IMR-90 (cell line): ENCODE data around the gene EYS. TPM values are rescaled to one million over a fixed set of nuclear protein-coding genes. Genes with fewer than 3 reads are reported as not detected.
A peak's percentile ranks its signal among the peaks of the same experiment; 100 is the strongest.

ENCODE experiments used
- ATAC-seq: fragments of 200-7000 bp; cut with Tn5 transposase; 2 replicates; pipeline ENCODE4 v1.9.1; 2020; ENCODE audit warnings: low read depth, mild to moderate bottlenecking, moderate library complexity
- BruUV-seq: library from RNA; stranded (reverse); fragments of 400-500 nt; replicated peaks from 2 replicates; lab custom pipeline; 2021; lab: Mats Ljungman, UMichigan
- CTCF ChIA-PET: fragments of 300-600 bp; formaldehyde crosslinking; extraction: SDS; loops from one replicate; lab custom pipeline; 2021; ENCODE audit warnings: antibody characterized with exemption; lab: Yijun Ruan, JAX
- POLR2A ChIA-PET: fragments of 300-600 bp; sonication (Branson Sonifier 250); formaldehyde crosslinking; loops from one replicate; lab custom pipeline; 2022; ENCODE audit warnings: antibody characterized with exemption; ENCODE audit not compliant: unreplicated experiment; lab: Charles Lee
- DNase-seq: peaks from one replicate; pipeline ENCODE4 v3.0.0; 2013
- H2AFZ ChIP-seq: replicated peaks from 2 replicates; pipeline ENCODE3; 2013; ENCODE audit warnings: low read length, mild to moderate bottlenecking; ENCODE audit not compliant: poor library complexity
- H2AK5ac ChIP-seq: 2 replicates; pipeline ENCODE4 v1.6.1; 2013; ENCODE audit warnings: low read depth, low read length, inconsistent platforms
- H2AK9ac ChIP-seq: replicated peaks from 2 replicates; pipeline ENCODE3; 2013; ENCODE audit warnings: mild to moderate bottlenecking, low read depth, low read length, moderate library complexity; ENCODE audit not compliant: poor library complexity
- H2BK120ac ChIP-seq: 2 replicates; pipeline ENCODE4 v1.6.1; 2013; ENCODE audit warnings: low read depth, low read length, inconsistent platforms
- H2BK15ac ChIP-seq: 3 replicates; pipeline ENCODE4 v1.6.1; 2013; ENCODE audit warnings: low read depth, low read length, inconsistent platforms
- H2BK20ac ChIP-seq: 2 replicates; pipeline ENCODE4 v1.6.1; 2013; ENCODE audit warnings: low read depth, mild to moderate bottlenecking, inconsistent platforms, low read length, moderate library complexity
- H2BK5ac ChIP-seq: 2 replicates; pipeline ENCODE4 v1.6.1; 2013; ENCODE audit warnings: mild to moderate bottlenecking, low read depth, low read length, inconsistent platforms; ENCODE audit not compliant: poor library complexity, severe bottlenecking
- H3K14ac ChIP-seq: replicated peaks from 2 replicates; pipeline ENCODE4 v1.6.1; 2013; ENCODE audit warnings: low read depth, low read length, inconsistent platforms
- H3K18ac ChIP-seq: 2 replicates; pipeline ENCODE4 v1.6.1; 2013; ENCODE audit warnings: low read depth, low read length, control low read depth
- H3K23ac ChIP-seq: 2 replicates; pipeline ENCODE4 v1.6.1; 2013; ENCODE audit warnings: low read depth, low read length, inconsistent platforms
- H3K27ac ChIP-seq: 2 replicates; pipeline ENCODE4 v1.5.1; 2013; ENCODE audit warnings: mild to moderate bottlenecking, control low read depth, low read length; ENCODE audit not compliant: insufficient read depth
- H3K27me3 ChIP-seq: 2 replicates; pipeline ENCODE4 v1.6.1; 2013; ENCODE audit warnings: low read length; ENCODE audit not compliant: control insufficient read depth, insufficient read depth
- H3K36me3 ChIP-seq: 2 replicates; pipeline ENCODE4 v1.6.1; 2013; ENCODE audit warnings: low read length, mixed read lengths; ENCODE audit not compliant: control insufficient read depth, insufficient read depth
- H3K4ac ChIP-seq: 2 replicates; pipeline ENCODE4 v1.6.1; 2013; ENCODE audit warnings: low read depth, low read length, inconsistent platforms
- H3K4me1 ChIP-seq: 2 replicates; pipeline ENCODE4 v1.6.1; 2013; ENCODE audit warnings: low read length, mixed read lengths; ENCODE audit not compliant: control insufficient read depth, insufficient read depth
- H3K4me2 ChIP-seq: 2 replicates; pipeline ENCODE4 v1.6.1; 2013; ENCODE audit warnings: low read depth, mild to moderate bottlenecking, control low read depth, low read length, moderate library complexity
- H3K4me3 ChIP-seq: 2 replicates; pipeline ENCODE4 v1.5.1; 2013; ENCODE audit warnings: low read depth, mild to moderate bottlenecking, control low read depth, low read length, moderate library complexity; ENCODE audit not compliant: insufficient read depth
- H3K56ac ChIP-seq: 2 replicates; pipeline ENCODE4 v1.6.1; 2013; ENCODE audit warnings: low read length, inconsistent platforms; ENCODE audit not compliant: insufficient read depth; ENCODE audit errors: extremely low read depth
- H3K79me1 ChIP-seq, 2 experiments: 2 replicates each; pipeline ENCODE4 v1.6.1; 2013; ENCODE audit warnings: low read length in 2 of 2, inconsistent platforms in 1 of 2, low read depth in 1 of 2
- H3K9ac ChIP-seq: 2 replicates; pipeline ENCODE4 v1.6.1; 2013; ENCODE audit warnings: low read depth, low read length, control low read depth
- H3K9me1 ChIP-seq: 2 replicates; pipeline ENCODE4 v1.6.1; 2013; ENCODE audit warnings: low read length, inconsistent platforms; ENCODE audit not compliant: insufficient read depth
- H3K9me3 ChIP-seq: 2 replicates; pipeline ENCODE4 v1.6.1; 2013; ENCODE audit warnings: low read length; ENCODE audit not compliant: control insufficient read depth, insufficient read depth
- H4K20me1 ChIP-seq: 2 replicates; pipeline ENCODE4 v1.6.1; 2013; ENCODE audit warnings: low read length, inconsistent platforms; ENCODE audit not compliant: insufficient read depth
- H4K5ac ChIP-seq: 2 replicates; pipeline ENCODE4 v1.6.1; 2013; ENCODE audit warnings: mild to moderate bottlenecking, low read depth, low read length, control low read depth
- H4K8ac ChIP-seq, 2 experiments: 2 replicates each; pipeline ENCODE4 v1.6.1; 2013; ENCODE audit warnings: low read depth in 2 of 2, low read length in 2 of 2, control low read depth in 1 of 2, inconsistent platforms in 1 of 2
- H4K91ac ChIP-seq: 2 replicates; pipeline ENCODE4 v1.6.1; 2013; ENCODE audit warnings: low read depth, low read length, inconsistent platforms; ENCODE audit not compliant: insufficient read depth
- BHLHE40 ChIP-seq: fragments of 150-350 bp; IDR thresholded peaks from 2 replicates; pipeline ENCODE4 v1.6.1; 2016; ENCODE audit warnings: mild to moderate bottlenecking, low read depth, low read length
- CEBPB ChIP-seq: IDR thresholded peaks from 2 replicates; pipeline ENCODE4 v1.6.1; 2012; ENCODE audit warnings: low read depth, low read length, improper control_type of control experiment
- CHD1 ChIP-seq: IDR thresholded peaks from 2 replicates; pipeline ENCODE4 v1.6.1; 2012; ENCODE audit warnings: low read depth, low read length, improper control_type of control experiment
- POLR2A ChIP-seq: IDR thresholded peaks from 2 replicates; pipeline ENCODE4 v1.6.1; 2012; ENCODE audit warnings: mild to moderate bottlenecking, low read depth, low read length
- RAD21 ChIP-seq: IDR thresholded peaks from 2 replicates; pipeline ENCODE4 v1.6.1; 2012; ENCODE audit warnings: low read length, improper control_type of control experiment
- RFX5 ChIP-seq: IDR thresholded peaks from 2 replicates; pipeline ENCODE4 v1.8.0; 2012; ENCODE audit warnings: low read depth, mild to moderate bottlenecking, low read length, moderate library complexity
- SMC3 ChIP-seq: fragments of 150-350 bp; IDR thresholded peaks from 2 replicates; pipeline ENCODE4 v1.6.1; 2016; ENCODE audit warnings: low read depth, mild to moderate bottlenecking, antibody characterized with exemption, low read length, moderate library complexity
- USF2 ChIP-seq: fragments of 150-350 bp; IDR thresholded peaks from 2 replicates; pipeline ENCODE4 v1.6.1; 2017; ENCODE audit warnings: mild to moderate bottlenecking, antibody characterized with exemption, low read length, low read depth
- WGBS, 2 experiments: methylation state at CpG; one replicate each; pipeline versions ENCODE4 v1.1.5 to v1.1.7; 2013; ENCODE audit warnings: missing lambda C conversion rate in 2 of 2; ENCODE audit not compliant: insufficient read length in 1 of 2; ENCODE audit errors: extremely low coverage in 2 of 2; 5-methylcytosine and 5-hydroxymethylcytosine counted together
- dilution Hi-C: fragments of 300-500 bp; cut with HindIII; formaldehyde crosslinking; loops from one replicate; pipeline ENCODE4 v1.14.3; 2018; ENCODE audit warnings: low sequenced_read_pairs; ENCODE audit not compliant: unreplicated experiment
- in situ Hi-C: fragments of 300-500 bp; cut with MboI; formaldehyde crosslinking; loops from 3 replicates; pipeline ENCODE4 v1.14.3; 2019; ENCODE audit warnings: low sequenced_read_pairs, inconsistent platforms, mixed read lengths
- intact Hi-C: fragments of 100-400 bp; cut with micrococcal nuclease; formaldehyde crosslinking; loops from 2 replicates; pipeline ENCODE4 v1.10.0; 2022
- polyA plus RNA-seq, 3 experiments: library from polyadenylated mRNA; depleted of rRNA; stranded (reverse); fragments of >200 nt; gene quantifications; 2 replicates each; pipeline ENCODE4 v1.2.3, GENCODE V29; 2012; ENCODE audit warnings: low replicate concordance in 1 of 3
- total RNA-seq: library from RNA; depleted of rRNA; stranded (reverse); fragments of >200 nt; gene quantifications from 2 replicates; pipeline ENCODE4 v1.2.3, GENCODE V29; 2012
- TF ChIP-seq, protein P1 (sequence below): conservative IDR thresholded peaks from 2 replicates; pipeline ENCODE4 v1.5.1; 2012; ENCODE audit warnings: mild to moderate bottlenecking, low read depth, low read length, improper control_type of control experiment

The EYS gene
- total and polyA plus RNA-seq, 2 of the 4 experiments (the other 2 are of a cell fraction), result under 0.01 TPM; not detected in 1

DNA sequence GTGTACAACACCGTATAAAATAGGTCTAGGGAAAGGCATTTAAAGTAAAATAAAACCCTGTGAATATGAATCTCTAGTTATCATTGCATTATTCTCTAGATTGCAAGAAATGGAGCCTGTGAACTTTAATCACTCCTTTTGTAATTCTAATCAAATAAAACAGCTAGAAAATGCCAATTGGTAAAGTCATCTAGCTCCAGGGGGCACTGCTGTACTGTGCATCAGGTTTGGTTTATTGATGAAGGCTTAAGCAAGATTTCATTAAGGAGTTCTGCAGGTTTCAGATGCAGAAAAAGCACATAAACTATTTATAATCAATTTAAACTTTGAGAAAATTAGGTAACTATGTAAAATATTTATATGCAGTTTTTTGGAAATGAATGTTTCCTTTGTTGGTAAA lies 1426.5 kb downstream of the EYS start:
- H2BK120ac ChIP-seq, result no peak overlapping the region
- H3K27me3 ChIP-seq, result no peaks in the 10 kb centered on the region
- H4K91ac ChIP-seq, result no peak overlapping the region
- H2BK20ac ChIP-seq, result no peak overlapping the region
- H3K9me1 ChIP-seq, result no peaks in the 10 kb centered on the region
- H3K4me1 ChIP-seq, result no peaks in the 10 kb centered on the region
- H2AFZ ChIP-seq, result no peak overlapping the region
- H2BK5ac ChIP-seq, result no peak overlapping the region
- WGBS, 2 experiments, result no CpG with 5 or more reads among the region's 1 CpG
- peak; percentile 87 for TF ChIP-seq RAD21
- peak; percentile 71 for TF ChIP-seq SMC3
- no peak for TF ChIP-seq BHLHE40
- TF ChIP-seq RFX5, result no peak
- TF ChIP-seq, protein P1, sequence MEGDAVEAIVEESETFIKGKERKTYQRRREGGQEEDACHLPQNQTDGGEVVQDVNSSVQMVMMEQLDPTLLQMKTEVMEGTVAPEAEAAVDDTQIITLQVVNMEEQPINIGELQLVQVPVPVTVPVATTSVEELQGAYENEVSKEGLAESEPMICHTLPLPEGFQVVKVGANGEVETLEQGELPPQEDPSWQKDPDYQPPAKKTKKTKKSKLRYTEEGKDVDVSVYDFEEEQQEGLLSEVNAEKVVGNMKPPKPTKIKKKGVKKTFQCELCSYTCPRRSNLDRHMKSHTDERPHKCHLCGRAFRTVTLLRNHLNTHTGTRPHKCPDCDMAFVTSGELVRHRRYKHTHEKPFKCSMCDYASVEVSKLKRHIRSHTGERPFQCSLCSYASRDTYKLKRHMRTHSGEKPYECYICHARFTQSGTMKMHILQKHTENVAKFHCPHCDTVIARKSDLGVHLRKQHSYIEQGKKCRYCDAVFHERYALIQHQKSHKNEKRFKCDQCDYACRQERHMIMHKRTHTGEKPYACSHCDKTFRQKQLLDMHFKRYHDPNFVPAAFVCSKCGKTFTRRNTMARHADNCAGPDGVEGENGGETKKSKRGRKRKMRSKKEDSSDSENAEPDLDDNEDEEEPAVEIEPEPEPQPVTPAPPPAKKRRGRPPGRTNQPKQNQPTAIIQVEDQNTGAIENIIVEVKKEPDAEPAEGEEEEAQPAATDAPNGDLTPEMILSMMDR, result peak; percentile 70
- TF ChIP-seq CHD1, result no peak
- TF ChIP-seq POLR2A, result no peak
- TF ChIP-seq CEBPB, result no peak
- TF ChIP-seq USF2, result no peak
- no peak overlapping the region for H3K23ac ChIP-seq
- in situ Hi-C loops, result no loop called here
- ChIA-PET POLR2A (no interaction called here), CTCF (interaction anchor here (0.6 to 2.2 kb wide), 5 partner anchors 8 to 51 kb away, joined by 4 to 13 read pairs (median 4); no protein-coding TSS in a partner anchor)
- intact Hi-C loops, result loop anchor here (1.0 kb wide), 1 partner anchor 51 kb away; no protein-coding TSS in a partner anchor
- no peak overlapping the region for H2AK5ac ChIP-seq
- no peak overlapping the region for H4K8ac ChIP-seq
- no peak overlapping the region for H3K4me2 ChIP-seq
- no peak overlapping the region for H3K56ac ChIP-seq
- H3K14ac ChIP-seq, result no peak overlapping the region
- no TSS peak for BruUV-seq
- dilution Hi-C loops, result no loop called here
- no peak overlapping the region for H2AK9ac ChIP-seq
- H4K5ac ChIP-seq, result no peak overlapping the region
- no peak overlapping the region for H2BK15ac ChIP-seq
- H3K27ac ChIP-seq, result no peak overlapping the region
- H3K36me3 ChIP-seq, result no peaks in the 10 kb centered on the region
- H3K9ac ChIP-seq, result no peak overlapping the region
- no peaks in the 10 kb centered on the region for H3K9me3 ChIP-seq
- no peaks in the 10 kb centered on the region for H4K20me1 ChIP-seq
- H3K18ac ChIP-seq, result no peak overlapping the region
- H3K4me3 ChIP-seq, result no peak overlapping the region
- H3K4ac ChIP-seq, result no peak overlapping the region
- DNase-seq (peak; percentile 65), ATAC-seq (peak; percentile 54; the same call in 1 of the 2 replicates)
- no peaks in the 10 kb centered on the region for H3K79me1 ChIP-seq
